K562 (cell line): ENCODE results near the gene NRARP. TPM values are rescaled to one million over a fixed set of nuclear protein-coding genes. Genes with fewer than 3 reads are reported as not detected.
A peak's percentile ranks its signal among the peaks of the same experiment; 100 is the strongest.

ENCODE experiments used
- ATAC-seq: fragments of 200-7000 bp; cut with Tn5 transposase; 3 replicates; pipeline ENCODE4 v1.9.1; 2020; ENCODE audit warnings: moderate library complexity
- BruUV-seq: library from RNA; stranded (reverse); fragments of 400-500 nt; replicated peaks from 2 replicates; lab custom pipeline; 2021; lab: Mats Ljungman, UMichigan
- CTCF ChIA-PET: fragments of 300-600 bp; formaldehyde crosslinking; extraction: SDS; loops from one replicate; lab custom pipeline; 2021; ENCODE audit warnings: low intra/inter-chr PET ratio; lab: Yijun Ruan, JAX
- POLR2A ChIA-PET: fragments of 300-600, 350-650 bp; sonication (Branson Sonifier 250); formaldehyde crosslinking; extraction: SDS; loops from one replicate; lab custom pipeline; 2021; ENCODE audit warnings: antibody characterized with exemption, inconsistent platforms; lab: Yijun Ruan, JAX
- DNase-seq, 4 experiments: peaks; one replicate each; pipeline versions ENCODE4 v3.0.0 to v3.0.0-alpha.2; 2011 to 2018; ENCODE audit warnings: low spot score in 3 of 4, mixed read lengths in 3 of 4; ENCODE audit errors: extremely low read depth in 1 of 4
- FAIRE-seq: peaks from 2 replicates; lab custom pipeline; 2011; peaks lifted over from hg19 to GRCh38; lab: Jason Lieb, UNC
- H2AFZ ChIP-seq: 2 replicates; pipeline ENCODE4 v1.6.0; 2011; ENCODE audit warnings: low read depth, low read length, control low read depth, inconsistent platforms
- H3K27ac ChIP-seq: fragments of 200-600 bp; 3 replicates; pipeline ENCODE4 v1.8.0; 2011; ENCODE audit warnings: low read depth, mild to moderate bottlenecking, control low read depth, inconsistent platforms, low read length, moderate library complexity, mixed read lengths; ENCODE audit errors: extremely low read depth
- H3K27me3 ChIP-seq, 2 experiments: fragments of 300-600 bp in 1 of 2; 2 replicates in 1 of 2; 3 replicates in 1 of 2; pipeline versions ENCODE4 v1.6.0 to v1.8.0; 2011; ENCODE audit warnings: inconsistent platforms in 2 of 2, low read length in 2 of 2, mild to moderate bottlenecking in 1 of 2, mixed read lengths in 1 of 2, moderate library complexity in 1 of 2; ENCODE audit not compliant: control insufficient read depth in 2 of 2, insufficient read depth in 2 of 2
- H3K36me3 ChIP-seq: fragments of 300-600 bp; 3 replicates; pipeline ENCODE4 v1.8.0; 2011; ENCODE audit warnings: mild to moderate bottlenecking, low read length, inconsistent platforms; ENCODE audit not compliant: control insufficient read depth, insufficient read depth
- H3K4me1 ChIP-seq, 2 experiments: fragments of 200-600 bp in 1 of 2; replicated peaks in 1 of 2; 2 replicates in 1 of 2; 3 replicates in 1 of 2; pipeline versions ENCODE4 v1.5.1 to v1.8.0; 2011; ENCODE audit warnings: inconsistent platforms in 2 of 2, low read length in 2 of 2, mild to moderate bottlenecking in 1 of 2, mixed read lengths in 1 of 2, moderate library complexity in 1 of 2; ENCODE audit not compliant: control insufficient read depth in 2 of 2, insufficient read depth in 2 of 2
- H3K4me2 ChIP-seq: 2 replicates; pipeline ENCODE4 v1.6.1; 2011; ENCODE audit warnings: low read length, control low read depth, inconsistent platforms, mixed read lengths; ENCODE audit not compliant: insufficient read depth
- H3K4me3 ChIP-seq: fragments of 200-600 bp; sonication (generic), shearing (Covaris generic); 2 replicates; pipeline ENCODE4 v1.5.1; 2016; ENCODE audit warnings: control low read depth, inconsistent platforms
- H3K79me2 ChIP-seq: fragments of 200-600 bp; 3 replicates; pipeline ENCODE4 v1.8.0; 2011; ENCODE audit warnings: low read length, inconsistent platforms; ENCODE audit not compliant: control insufficient read depth, insufficient read depth
- H3K9ac ChIP-seq, 2 experiments: 2 replicates each; pipeline versions ENCODE4 v1.6.0 to v1.6.1; 2011; ENCODE audit warnings: low read depth in 2 of 2, low read length in 2 of 2, control low read depth in 1 of 2, inconsistent platforms in 1 of 2, mild to moderate bottlenecking in 1 of 2, mixed read lengths in 1 of 2; ENCODE audit not compliant: insufficient read depth in 1 of 2
- H3K9me1 ChIP-seq: one replicate; pipeline ENCODE4 v1.6.0; 2011; ENCODE audit warnings: inconsistent platforms, mild to moderate bottlenecking, low read length, moderate library complexity; ENCODE audit not compliant: control insufficient read depth, insufficient read depth
- H3K9me3 ChIP-seq: replicated peaks from 2 replicates; pipeline ENCODE4 v1.5.1; 2011; ENCODE audit warnings: low read depth, low read length, inconsistent platforms; ENCODE audit not compliant: control insufficient read depth, insufficient read depth
- H4K20me1 ChIP-seq: replicated peaks from 2 replicates; pipeline ENCODE4 v1.6.1; 2011; ENCODE audit warnings: low read length, inconsistent platforms, mixed read lengths; ENCODE audit not compliant: control insufficient read depth, insufficient read depth
- ARID3B ChIP-seq: fragments of 250-450 bp; sonication (Bioruptor Pico); IDR thresholded peaks from 2 replicates; pipeline ENCODE4 v1.4.0; 2020; ENCODE audit warnings: borderline replicate concordance
- CHAMP1 ChIP-seq: fragments of 450-650 bp; IDR thresholded peaks from 2 replicates; pipeline ENCODE4 v1.6.1; 2016; ENCODE audit warnings: mild to moderate bottlenecking
- CREBBP ChIP-seq: IDR thresholded peaks from one replicate; pipeline ENCODE4 v1.6.1; 2012; ENCODE audit warnings: low read depth, mild to moderate bottlenecking, control low read depth, inconsistent platforms, low read length
- FOS ChIP-seq: IDR thresholded peaks from 3 replicates; pipeline ENCODE4 v1.6.1; 2011; ENCODE audit not compliant: insufficient read length; ENCODE audit errors: extremely low read depth
- FOXK1 ChIP-seq: sonication (generic); formaldehyde crosslinking; IDR thresholded peaks from 2 replicates; pipeline ENCODE4 v1.8.0; 2022; ENCODE audit warnings: missing genetic modification reagents, mild to moderate bottlenecking, borderline replicate concordance
- PTTG1 ChIP-seq: fragments of 450-650 bp; IDR thresholded peaks from 2 replicates; pipeline ENCODE4 v1.6.1; 2016; ENCODE audit warnings: low read depth, mild to moderate bottlenecking, missing genetic modification characterization, missing compliant biosample characterization
- RBFOX2 ChIP-seq: fragments of 200-400 bp; formaldehyde crosslinking; IDR thresholded peaks from 2 replicates; pipeline ENCODE4 v1.6.1; 2017; ENCODE audit warnings: low read depth, mild to moderate bottlenecking, low read length, moderate library complexity
- ZBED1 ChIP-seq: IDR thresholded peaks from 2 replicates; pipeline ENCODE4 v1.6.1; 2014
- ZNF224 ChIP-seq: sonication (generic); formaldehyde crosslinking; IDR thresholded peaks from 2 replicates; pipeline ENCODE4 v1.8.0; 2022; ENCODE audit warnings: mild to moderate bottlenecking, missing genetic modification reagents
- ZNF639 ChIP-seq, 2 experiments: fragments of 200-800 bp in 1 of 2; sonication (Bioruptor generic) in 1 of 2; sonication (generic) in 1 of 2; formaldehyde crosslinking in 1 of 2; IDR thresholded peaks in 1 of 2; conservative IDR thresholded peaks in 1 of 2; 2 replicates each; pipeline versions ENCODE4 v1.5.0 to v1.6.1; 2016 to 2020; ENCODE audit warnings: missing compliant biosample characterization in 1 of 2, missing genetic modification characterization in 1 of 2, missing genetic modification reagents in 1 of 2
- WGBS: fragments of 100-300 bp; shearing (Covaris generic); methylation state at CpG from one replicate; pipeline ENCODE4 v1.1.6; 2016; ENCODE audit warnings: low coverage, mixed read lengths; ENCODE audit not compliant: insufficient coverage; ENCODE audit errors: missing lambda C conversion rate; 5-methylcytosine and 5-hydroxymethylcytosine counted together
- in situ Hi-C: fragments of 300-500 bp; cut with MboI; formaldehyde crosslinking; loops from 4 replicates; pipeline ENCODE4 v1.15.0; 2018; ENCODE audit warnings: inconsistent platforms, mixed read lengths
- intact Hi-C: fragments of 100-400 bp; cut with micrococcal nuclease; formaldehyde crosslinking; loops from 2 replicates; pipeline ENCODE4 v1.14.2; 2022
- polyA plus RNA-seq, 8 experiments: library from polyadenylated mRNA; depleted of rRNA in 4 of 8; stranded (reverse) in 5 of 8; unstranded in 3 of 8; fragments of >200 nt; fragmentation: Nextera tagmentation in 2 of 8; fragmentation: Illumina TruSeq in 1 of 8; extraction: Ambion mirVana in 2 of 8; extraction: Trizol in 1 of 8; gene quantifications; 2 replicates each; pipeline versions ENCODE4 v1.2.1 to v1.2.3, GENCODE V29; 2011 to 2014; ENCODE audit warnings: inconsistent platforms in 1 of 8, missing spikeins in 1 of 8
- total RNA-seq, 7 experiments: library from RNA; depleted of rRNA in 6 of 7; stranded (reverse); fragments of >200 nt in 6 of 7; fragmentation: Illumina TruSeq in 2 of 7; extraction: Trizol in 2 of 7; gene quantifications; 2 replicates each; pipeline versions ENCODE4 v1.2.1 to v1.2.3, GENCODE V29; 2011 to 2021; ENCODE audit warnings: low replicate concordance in 1 of 7
- TF ChIP-seq, protein P1 (sequence below), 2 experiments: fragments of 150-350 bp in 1 of 2; IDR thresholded peaks; 2 replicates each; pipeline ENCODE4 v1.6.1; 2012 to 2016; ENCODE audit warnings: low read depth in 2 of 2, low read length in 2 of 2, mild to moderate bottlenecking in 1 of 2, moderate library complexity in 1 of 2

Gene NRARP
- total and polyA plus RNA-seq, 9 of the 15 experiments (the other 6 are each of a cell fraction or from before 2014, with no cell fraction given), result 2.0 to 24.5 (median 7.2) TPM; not detected in 2

- H3K79me2 ChIP-seq, result no peaks in the 10 kb centered on the region
- H2AFZ ChIP-seq, result peak overlapping the region; percentile 74
- H3K36me3 ChIP-seq, result peaks cover 5% of the 10 kb centered on the region; the same call in 1 of the 3 replicates
- BruUV-seq, result no TSS peak
- H3K4me3 ChIP-seq, result no peak overlapping the region
- 83% methylated on average over 26 of the region's 29 CpGs for WGBS
- no peak for DNase-seq
- no peak overlapping the region for H3K9ac ChIP-seq
- in situ Hi-C loops (loop anchor here (5.0 kb wide), 1 partner anchor 234 kb away; no protein-coding TSS in a partner anchor), intact Hi-C loops (no loop called here)
- no peaks in the 10 kb centered on the region; the same call in 1 of the 2 replicates for H4K20me1 ChIP-seq
- ChIA-PET POLR2A (interaction anchor here (0.7 kb wide), 1 partner anchor 244 kb away, joined by 3 read pairs; no protein-coding TSS in a partner anchor), CTCF (no interaction called here)
- 0 out of 2 replicates have a peak, but pooled peaks cover 1% of the 10 kb centered on the region for H3K9me3 ChIP-seq
- FAIRE-seq, result no peak
- 0 out of 2 replicates have a peak overlapping the region, but pooled peaks have one; percentile 3 for H3K4me2 ChIP-seq
- no peaks in the 10 kb centered on the region for H3K27me3 ChIP-seq
- no peak for ATAC-seq
- H3K9me1 ChIP-seq, result no peaks in the 10 kb centered on the region
- H3K4me1 ChIP-seq, result peaks cover 9 to 41% of the 10 kb centered on the region in 2 experiments; a peak in 4 of 5 replicates
- no peak overlapping the region for H3K27ac ChIP-seq
- TF ChIP-seq ARID3B (CRISPR knock-in tag) (no peak), RBFOX2 (no peak), FOS (no peak), ZNF224 (no peak), CREBBP (no peak), ZBED1 (no peak), FOXK1 (no peak), CHAMP1 (no peak), ZNF639 (CRISPR knock-in tag; conservative IDR thresholded peaks at IDR 0.05 in 1 of 2, IDR thresholded peaks at IDR 0.05 in 1 of 2) (no peak), PTTG1 (tag) (no peak)
- TF ChIP-seq, protein P1, sequence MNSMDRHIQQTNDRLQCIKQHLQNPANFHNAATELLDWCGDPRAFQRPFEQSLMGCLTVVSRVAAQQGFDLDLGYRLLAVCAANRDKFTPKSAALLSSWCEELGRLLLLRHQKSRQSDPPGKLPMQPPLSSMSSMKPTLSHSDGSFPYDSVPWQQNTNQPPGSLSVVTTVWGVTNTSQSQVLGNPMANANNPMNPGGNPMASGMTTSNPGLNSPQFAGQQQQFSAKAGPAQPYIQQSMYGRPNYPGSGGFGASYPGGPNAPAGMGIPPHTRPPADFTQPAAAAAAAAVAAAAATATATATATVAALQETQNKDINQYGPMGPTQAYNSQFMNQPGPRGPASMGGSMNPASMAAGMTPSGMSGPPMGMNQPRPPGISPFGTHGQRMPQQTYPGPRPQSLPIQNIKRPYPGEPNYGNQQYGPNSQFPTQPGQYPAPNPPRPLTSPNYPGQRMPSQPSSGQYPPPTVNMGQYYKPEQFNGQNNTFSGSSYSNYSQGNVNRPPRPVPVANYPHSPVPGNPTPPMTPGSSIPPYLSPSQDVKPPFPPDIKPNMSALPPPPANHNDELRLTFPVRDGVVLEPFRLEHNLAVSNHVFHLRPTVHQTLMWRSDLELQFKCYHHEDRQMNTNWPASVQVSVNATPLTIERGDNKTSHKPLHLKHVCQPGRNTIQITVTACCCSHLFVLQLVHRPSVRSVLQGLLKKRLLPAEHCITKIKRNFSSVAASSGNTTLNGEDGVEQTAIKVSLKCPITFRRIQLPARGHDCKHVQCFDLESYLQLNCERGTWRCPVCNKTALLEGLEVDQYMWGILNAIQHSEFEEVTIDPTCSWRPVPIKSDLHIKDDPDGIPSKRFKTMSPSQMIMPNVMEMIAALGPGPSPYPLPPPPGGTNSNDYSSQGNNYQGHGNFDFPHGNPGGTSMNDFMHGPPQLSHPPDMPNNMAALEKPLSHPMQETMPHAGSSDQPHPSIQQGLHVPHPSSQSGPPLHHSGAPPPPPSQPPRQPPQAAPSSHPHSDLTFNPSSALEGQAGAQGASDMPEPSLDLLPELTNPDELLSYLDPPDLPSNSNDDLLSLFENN (IDR thresholded peaks at IDR 0.05; ENCODE audit: low read depth in 2 of 2, low read length in 2 of 2), result no peak
These were observed 8.5 kb downstream of the NRARP start for GRCh38 chr9:137293482-137294090.
